OCI-LY7 (cell line): ENCODE results near the gene LRCOL1. TPM values are rescaled to one million over a fixed set of nuclear protein-coding genes. Genes with fewer than 3 reads are reported as not detected.

Experiments used
- BruUV-seq: library from RNA; stranded (reverse); fragments of 400-500 nt; replicated peaks from 2 replicates; lab custom pipeline; 2021; lab: Mats Ljungman, UMichigan
- CTCF ChIA-PET: fragments of 300-600 bp; sonication (Branson Sonifier 250); formaldehyde crosslinking; loops from one replicate; lab custom pipeline; 2022; ENCODE audit warnings: antibody characterized with exemption; ENCODE audit not compliant: unreplicated experiment; lab: Charles Lee
- POLR2A ChIA-PET: fragments of 300-600 bp; sonication (Branson Sonifier 250); formaldehyde crosslinking; loops from one replicate; lab custom pipeline; 2022; ENCODE audit warnings: antibody characterized with exemption; lab: Charles Lee
- DNase-seq: peaks from one replicate; pipeline ENCODE4 v3.0.0-alpha.2; 2015; ENCODE audit warnings: low spot score
- H2AFZ ChIP-seq: fragments of 200-600 bp; sonication (generic), shearing (Covaris generic); 2 replicates; pipeline ENCODE4 v1.6.1; 2014; ENCODE audit warnings: mild to moderate bottlenecking, antibody characterized with exemption, low read length, moderate library complexity
- H3K27ac ChIP-seq: fragments of 200-600 bp; sonication (generic); 2 replicates; pipeline ENCODE4 v1.5.1; 2014; ENCODE audit warnings: mixed run types, low read depth, mild to moderate bottlenecking, moderate library complexity, low read length, inconsistent platforms; ENCODE audit not compliant: poor library complexity, severe bottlenecking
- H3K36me3 ChIP-seq: fragments of 200-600 bp; sonication (generic); 2 replicates; pipeline ENCODE4 v1.6.1; 2014; ENCODE audit warnings: mild to moderate bottlenecking, antibody characterized with exemption, low read length, moderate library complexity, mixed read lengths; ENCODE audit not compliant: insufficient read depth
- H3K4me1 ChIP-seq: fragments of 200-600 bp; sonication (generic); 2 replicates; pipeline ENCODE4 v1.5.1; 2014; ENCODE audit warnings: mild to moderate bottlenecking, low read length; ENCODE audit not compliant: insufficient read depth, poor library complexity, severe bottlenecking
- H3K4me2 ChIP-seq: fragments of 200-600 bp; sonication (generic); 2 replicates; pipeline ENCODE4 v1.6.1; 2014; ENCODE audit warnings: mild to moderate bottlenecking, low read length
- H3K4me3 ChIP-seq: fragments of 200-600 bp; sonication (generic); 2 replicates; pipeline ENCODE4 v1.5.1; 2014; ENCODE audit warnings: mild to moderate bottlenecking, low read depth, low read length; ENCODE audit not compliant: poor library complexity, severe bottlenecking
- H3K79me2 ChIP-seq: fragments of 200-600 bp; sonication (generic); 2 replicates; pipeline ENCODE4 v1.6.1; 2016; ENCODE audit warnings: low read depth, mild to moderate bottlenecking, low read length, moderate library complexity, mixed read lengths; ENCODE audit not compliant: insufficient read depth
- H3K9me2 ChIP-seq: fragments of 200-600 bp; sonication (generic); 2 replicates; pipeline ENCODE4 v1.6.1; 2016; ENCODE audit warnings: mild to moderate bottlenecking, low read length, mixed read lengths; ENCODE audit not compliant: insufficient read depth
- H3K9me3 ChIP-seq: fragments of 200-600 bp; sonication (generic); 2 replicates; pipeline ENCODE4 v1.6.1; 2014; ENCODE audit warnings: mild to moderate bottlenecking, mixed run types, low read length, mixed read lengths
- H4K20me1 ChIP-seq: fragments of 200-600 bp; sonication (generic); 2 replicates; pipeline ENCODE4 v1.6.1; 2014; ENCODE audit warnings: mild to moderate bottlenecking, antibody characterized with exemption, low read length, moderate library complexity, mixed read lengths; ENCODE audit not compliant: insufficient read depth
- EZH2phosphoT487 ChIP-seq: fragments of 200-600 bp; sonication (generic); IDR thresholded peaks from 2 replicates; pipeline ENCODE4 v1.6.1; 2018; ENCODE audit warnings: low read depth, borderline replicate concordance, mild to moderate bottlenecking, mixed run types, antibody characterized with exemption, low read length, moderate library complexity, mixed read lengths
- intact Hi-C: fragments of 100-400 bp; cut with micrococcal nuclease; formaldehyde crosslinking; loops from one replicate; pipeline ENCODE4 v1.10.0; 2022; ENCODE audit not compliant: unreplicated experiment
- total RNA-seq, 2 experiments: library from RNA; depleted of rRNA in 1 of 2; stranded (reverse); fragments of >200 nt in 1 of 2; shearing (Covaris generic) in 1 of 2; gene quantifications; 2 replicates each; pipeline ENCODE4 v1.2.3, GENCODE V29; 2014 to 2022
- TF ChIP-seq, protein P1 (sequence below): fragments of 200-600 bp; sonication (generic); conservative IDR thresholded peaks from 2 replicates; pipeline ENCODE4 v1.5.1; 2014; ENCODE audit warnings: mild to moderate bottlenecking, antibody characterized with exemption, low read length, moderate library complexity, mixed read lengths

Gene LRCOL1
- total RNA-seq, 2 experiments from 2014 or later, result not detected

DNA sequence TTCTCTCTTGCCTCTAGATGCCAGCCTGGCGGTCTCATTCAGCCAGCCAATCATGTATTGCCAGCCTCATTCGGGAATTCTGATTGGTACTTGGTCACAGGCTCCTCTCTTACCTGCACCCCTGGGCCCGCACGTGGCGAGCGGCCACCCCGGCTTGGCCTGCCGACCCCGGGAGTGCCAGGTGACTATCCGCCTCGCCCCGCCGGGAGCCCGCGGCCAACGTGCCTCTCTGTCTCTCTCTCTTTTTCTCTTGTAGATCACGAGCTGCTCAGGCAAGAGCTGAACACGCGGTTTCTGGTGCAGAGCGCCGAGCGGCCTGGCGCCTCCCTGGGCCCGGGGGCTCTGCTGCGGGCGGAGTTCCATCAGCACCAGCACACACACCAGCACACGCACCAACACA is 39.3 kb downstream of the LRCOL1 start:
- Histone ChIP-seq H3K27ac (no peak overlapping the region), H3K79me2 (no peaks in the 10 kb centered on the region), H3K9me2 (no peaks in the 10 kb centered on the region), H3K36me3 (peaks cover 5% of the 10 kb centered on the region; the same call in 1 of the 2 replicates), H3K4me3 (no peak overlapping the region), H3K4me2 (no peak overlapping the region), H3K4me1 (no peaks in the 10 kb centered on the region), H4K20me1 (no peaks in the 10 kb centered on the region), H2AFZ (no peak overlapping the region), H3K9me3 (no peaks in the 10 kb centered on the region)
- no peak for DNase-seq
- intact Hi-C loops, result no loop called here
- TF ChIP-seq, protein P1, sequence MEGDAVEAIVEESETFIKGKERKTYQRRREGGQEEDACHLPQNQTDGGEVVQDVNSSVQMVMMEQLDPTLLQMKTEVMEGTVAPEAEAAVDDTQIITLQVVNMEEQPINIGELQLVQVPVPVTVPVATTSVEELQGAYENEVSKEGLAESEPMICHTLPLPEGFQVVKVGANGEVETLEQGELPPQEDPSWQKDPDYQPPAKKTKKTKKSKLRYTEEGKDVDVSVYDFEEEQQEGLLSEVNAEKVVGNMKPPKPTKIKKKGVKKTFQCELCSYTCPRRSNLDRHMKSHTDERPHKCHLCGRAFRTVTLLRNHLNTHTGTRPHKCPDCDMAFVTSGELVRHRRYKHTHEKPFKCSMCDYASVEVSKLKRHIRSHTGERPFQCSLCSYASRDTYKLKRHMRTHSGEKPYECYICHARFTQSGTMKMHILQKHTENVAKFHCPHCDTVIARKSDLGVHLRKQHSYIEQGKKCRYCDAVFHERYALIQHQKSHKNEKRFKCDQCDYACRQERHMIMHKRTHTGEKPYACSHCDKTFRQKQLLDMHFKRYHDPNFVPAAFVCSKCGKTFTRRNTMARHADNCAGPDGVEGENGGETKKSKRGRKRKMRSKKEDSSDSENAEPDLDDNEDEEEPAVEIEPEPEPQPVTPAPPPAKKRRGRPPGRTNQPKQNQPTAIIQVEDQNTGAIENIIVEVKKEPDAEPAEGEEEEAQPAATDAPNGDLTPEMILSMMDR, result no peak
- TF ChIP-seq EZH2phosphoT487, result no peak
- CTCF ChIA-PET, result no interaction called here
- POLR2A ChIA-PET, result no interaction called here
- BruUV-seq, result no TSS peak

DNA sequence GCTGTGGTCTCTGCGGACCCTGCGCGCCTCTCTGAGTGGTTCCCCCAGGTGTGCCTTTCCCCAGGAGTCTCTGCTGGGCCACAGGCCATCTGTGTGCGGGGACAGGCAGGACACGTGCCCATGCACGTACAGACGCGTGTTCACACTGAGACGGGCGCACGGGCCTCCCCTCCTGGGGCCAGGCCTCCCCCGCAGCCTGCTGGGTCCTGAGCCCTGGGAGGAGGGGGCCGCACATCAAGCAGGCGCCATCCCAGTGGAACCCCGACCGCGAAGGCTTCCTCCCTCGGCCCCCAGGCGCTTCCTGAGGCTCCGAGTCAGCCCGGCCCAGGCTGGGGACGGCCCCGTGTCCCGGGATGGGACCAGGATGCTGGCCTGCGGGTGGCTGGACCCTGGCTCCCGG is 39.7 kb downstream of the LRCOL1 start:
- Histone ChIP-seq H2AFZ (no peak overlapping the region), H3K36me3 (peaks cover 2% of the 10 kb centered on the region; the same call in 1 of the 2 replicates), H3K27ac (no peak overlapping the region), H4K20me1 (no peaks in the 10 kb centered on the region), H3K9me3 (no peaks in the 10 kb centered on the region), H3K4me1 (no peaks in the 10 kb centered on the region), H3K4me2 (no peak overlapping the region), H3K4me3 (no peak overlapping the region), H3K9me2 (no peaks in the 10 kb centered on the region), H3K79me2 (no peaks in the 10 kb centered on the region)
- intact Hi-C loops, result no loop called here
- BruUV-seq, result no TSS peak
- no peak for DNase-seq
- TF ChIP-seq EZH2phosphoT487, result no peak
- TF ChIP-seq, protein P1, result no peak
- POLR2A ChIA-PET, result no interaction called here
- CTCF ChIA-PET, result no interaction called here

DNA sequence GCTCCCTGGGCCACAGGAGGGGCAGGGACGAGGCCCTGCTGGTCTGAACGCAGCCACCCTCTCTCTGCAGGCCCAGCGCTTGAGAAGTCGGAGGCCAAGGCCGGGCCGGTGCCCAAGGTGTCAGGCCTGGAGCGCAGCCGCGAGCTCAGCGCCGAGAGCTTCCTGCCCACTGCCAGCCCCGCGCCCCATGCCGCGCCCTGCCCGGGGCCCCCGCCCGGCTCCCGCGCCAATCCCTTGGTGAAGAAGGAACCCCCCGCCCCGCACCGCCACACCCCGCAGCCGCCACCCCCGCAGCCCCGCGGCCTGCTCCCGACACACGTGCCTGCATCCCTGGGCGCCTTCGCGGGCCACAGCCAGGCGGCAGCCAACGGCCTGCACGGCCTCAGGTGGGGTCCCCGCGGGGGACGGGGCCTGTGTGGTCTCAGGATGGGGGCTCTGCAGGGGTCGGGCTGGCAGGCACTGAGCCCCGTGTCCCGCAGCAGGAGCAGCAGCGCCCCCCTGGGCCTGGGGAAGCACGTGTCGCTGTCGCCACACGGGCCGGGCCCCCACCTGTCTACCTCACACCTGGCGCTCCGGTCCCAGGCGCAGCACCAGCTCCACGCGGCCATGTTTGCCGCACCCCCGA is 40.4 kb downstream of the LRCOL1 start:
- no TSS peak for BruUV-seq

More for the DNA sequence above, 40.4 kb downstream of the LRCOL1 start:
- Histone ChIP-seq H3K36me3 (no peaks in the 10 kb centered on the region), H3K27ac (no peak overlapping the region), H4K20me1 (no peaks in the 10 kb centered on the region), H3K4me1 (no peaks in the 10 kb centered on the region), H3K4me2 (no peak overlapping the region), H3K9me3 (no peaks in the 10 kb centered on the region), H3K4me3 (no peak overlapping the region), H3K9me2 (no peaks in the 10 kb centered on the region), H2AFZ (no peak overlapping the region), H3K79me2 (no peaks in the 10 kb centered on the region)
- ChIA-PET CTCF (no interaction called here), POLR2A (no interaction called here)
- intact Hi-C loops, result no loop called here
- DNase-seq, result no peak
- TF ChIP-seq EZH2phosphoT487, result no peak
- TF ChIP-seq, protein P1, result no peak
